HG03095 (cell line): Measurements from ENCODE around the gene FGD4.
"Not testable (repeated sequence)": the region's sequence is repeated elsewhere in the genome, so short reads cannot be mapped to it uniquely, and the experiment has no call there.

Experiments
- ATAC-seq: cut with Tn5 transposase; IDR thresholded peaks from one replicate; pipeline ENCODE4 v1.9.1; 2021; ENCODE audit warnings: moderate library complexity; ENCODE audit not compliant: unreplicated experiment

FGD4 gene

DNA sequence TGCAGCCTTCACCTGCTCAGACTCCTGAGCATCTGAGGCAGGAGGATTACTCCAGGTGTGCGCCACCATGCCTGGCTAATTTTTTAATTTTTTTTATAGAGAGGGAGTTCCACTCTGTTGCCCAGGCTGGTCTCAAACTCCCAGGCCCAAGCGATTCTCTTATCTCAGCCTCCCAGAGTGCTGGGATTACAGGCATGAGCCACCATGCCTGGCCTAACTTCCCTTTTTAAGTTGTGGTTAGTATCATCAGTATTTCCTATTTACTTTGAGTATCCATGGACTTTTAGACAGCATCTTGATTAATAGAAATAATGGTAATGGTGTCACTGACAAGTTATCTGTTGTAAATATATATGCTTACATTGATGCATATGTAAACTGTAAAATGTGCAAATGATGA, 116.9 kb downstream of the FGD4 start:
- no peak for ATAC-seq

GRCh38 chr12:32517966-32518365, 118.6 kb downstream of the FGD4 start:
- no peak for ATAC-seq

DNA sequence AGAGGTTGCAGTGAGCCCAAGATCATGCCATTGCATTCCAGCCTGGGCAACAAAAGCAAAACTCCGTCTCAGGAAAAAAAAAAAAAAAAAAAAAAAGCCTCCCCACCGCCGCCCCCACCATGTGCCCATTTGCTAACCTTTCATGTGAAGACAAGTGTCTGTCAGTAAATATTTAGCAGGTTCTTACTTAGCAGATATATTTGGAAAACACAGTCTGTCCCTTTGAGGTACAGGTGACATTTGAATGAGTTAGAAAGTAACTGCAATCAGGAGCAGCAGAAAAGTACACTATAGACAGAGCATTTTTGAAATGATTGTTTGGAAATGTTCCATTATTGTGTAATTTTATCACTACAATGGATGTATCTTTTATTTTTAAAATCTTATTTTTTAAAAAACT, 119.7 kb downstream of the FGD4 start:
- no peak for ATAC-seq

DNA sequence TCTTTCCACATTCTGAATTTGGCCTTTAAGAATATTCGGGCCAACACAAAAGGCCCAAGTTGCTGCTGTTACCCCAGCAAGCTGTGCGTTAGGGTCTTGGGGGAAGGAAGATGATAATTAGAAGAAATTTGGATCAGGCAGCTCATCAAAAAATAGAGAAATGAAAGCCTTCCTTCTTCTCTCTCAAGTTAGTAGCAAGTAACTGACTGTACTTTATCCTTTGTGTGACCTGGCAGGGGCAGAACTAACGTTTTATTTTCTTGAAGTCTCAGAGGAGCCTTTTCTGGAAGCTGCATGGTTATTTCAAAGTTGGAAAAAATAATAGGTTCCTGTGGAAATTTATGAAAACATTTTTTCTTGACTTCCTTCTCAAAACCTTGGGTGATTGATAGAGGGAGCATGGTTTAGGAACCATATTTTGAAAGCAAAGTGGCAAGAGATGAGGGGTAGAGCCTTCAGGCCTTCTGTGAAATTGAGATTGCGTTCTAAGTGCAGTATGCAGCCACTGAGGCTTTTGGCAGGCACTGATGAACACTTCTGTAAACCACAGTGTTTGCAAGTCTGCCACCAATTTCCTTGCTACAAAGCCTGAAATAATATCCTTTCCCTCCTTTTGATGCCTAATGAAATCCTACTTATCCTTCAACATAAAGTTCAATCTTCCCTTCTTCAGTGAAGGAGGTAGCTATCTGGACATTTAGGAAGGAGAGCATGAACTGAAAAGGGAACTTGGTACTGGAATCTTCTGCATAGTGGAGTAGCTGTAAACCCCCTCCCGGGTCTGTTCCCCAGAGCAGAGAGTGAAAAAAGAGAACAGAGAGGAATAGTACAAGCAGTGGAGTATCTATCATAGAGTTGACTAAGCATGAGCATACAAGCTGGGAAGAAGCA, 123.2 kb downstream of the FGD4 start:
- ATAC-seq: peak; percentile 73

DNA sequence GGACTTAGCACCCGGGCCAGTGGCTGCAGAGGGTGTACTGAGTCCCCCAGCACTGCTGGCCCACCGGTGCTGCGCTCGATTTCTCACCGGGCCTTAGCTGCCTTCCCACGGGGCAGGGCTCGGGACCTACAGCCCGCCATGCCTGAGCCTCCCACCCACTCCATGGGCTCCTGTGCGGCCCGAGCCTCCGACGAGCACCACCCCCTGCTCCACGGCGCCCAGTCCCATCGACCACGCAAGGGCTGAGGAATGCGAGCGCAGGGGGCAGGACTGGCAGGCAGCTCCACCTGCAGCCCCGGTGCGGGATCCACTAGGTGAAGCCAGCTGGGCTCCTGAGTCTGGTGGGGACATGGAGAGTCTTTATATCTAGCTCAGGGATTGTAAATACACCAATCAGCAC, 126.4 kb downstream of the FGD4 start:
- not testable (repeated sequence) for ATAC-seq

DNA sequence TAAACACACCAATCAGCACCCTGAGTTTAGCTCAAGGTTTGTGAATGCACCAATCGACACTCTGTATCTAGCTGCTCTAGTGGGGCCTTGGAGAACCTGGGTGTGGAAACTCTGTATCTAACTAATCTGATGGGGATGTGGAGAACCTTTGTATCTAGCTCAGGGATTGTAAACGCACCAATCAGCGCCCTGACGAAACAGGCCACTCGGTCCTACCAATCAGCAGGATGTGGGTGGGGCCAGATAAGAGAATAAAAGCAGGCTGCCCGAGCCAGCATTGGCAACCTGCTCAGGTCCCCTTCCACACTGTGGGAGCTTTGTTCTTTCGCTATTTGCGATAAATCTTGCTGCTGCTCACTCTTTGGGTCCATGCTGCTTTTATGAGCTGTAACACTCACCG, 127.0 kb downstream of the FGD4 start:
- not testable (repeated sequence) for ATAC-seq

GRCh38 chr12:32532422-32532821, 133.1 kb downstream of the FGD4 start:
- ATAC-seq: no peak

DNA sequence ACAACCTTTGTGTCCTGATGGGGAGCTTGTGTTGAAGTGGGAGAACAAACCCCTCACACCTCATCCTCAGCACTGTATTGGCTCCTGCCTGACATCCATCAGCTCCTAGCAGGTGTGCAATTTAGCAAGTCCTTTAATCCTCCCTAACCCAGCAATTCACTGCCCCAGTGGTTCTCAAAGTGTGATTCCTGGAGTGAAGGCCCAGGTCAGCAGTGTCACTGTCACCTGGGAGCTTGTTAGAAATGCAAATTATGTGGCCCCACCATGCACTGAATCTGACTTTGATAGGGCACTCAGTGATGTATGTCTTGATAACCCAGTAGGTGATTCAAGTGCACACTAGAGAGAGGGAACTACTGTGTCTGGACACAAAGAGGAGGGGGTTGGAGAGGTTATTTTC, 133.6 kb downstream of the FGD4 start:
- ATAC-seq: no peak

- ATAC-seq: not testable (repeated sequence)
Observed at GRCh38 chr12:32533506-32533905, 134.1 kb downstream of the FGD4 start.

GRCh38 chr12:32533971-32534590, 134.7 kb downstream of the FGD4 start:
- no peak for ATAC-seq

DNA sequence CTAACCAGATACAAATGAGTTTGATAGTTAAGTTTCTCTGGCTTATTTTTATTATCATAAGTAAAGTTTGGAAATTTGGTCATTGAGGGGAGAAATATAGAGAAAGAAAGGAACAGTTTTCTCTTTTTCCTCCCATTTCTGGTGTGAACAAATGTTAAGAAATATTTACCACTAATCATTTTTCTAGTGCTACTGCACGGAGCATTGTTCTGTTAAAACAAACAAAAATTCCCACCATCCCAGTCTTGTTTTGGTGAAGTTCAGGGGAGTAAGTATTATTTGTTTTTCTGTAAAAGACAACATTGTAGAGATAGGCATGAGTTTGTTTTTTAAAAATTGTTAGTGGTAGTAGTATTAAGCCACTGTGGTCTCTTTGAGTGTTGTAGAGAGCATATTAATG, 135.3 kb downstream of the FGD4 start:
- no peak for ATAC-seq

- no peak for ATAC-seq
Observed at GRCh38 chr12:32535288-32535999, 136.1 kb downstream of the FGD4 start.

DNA sequence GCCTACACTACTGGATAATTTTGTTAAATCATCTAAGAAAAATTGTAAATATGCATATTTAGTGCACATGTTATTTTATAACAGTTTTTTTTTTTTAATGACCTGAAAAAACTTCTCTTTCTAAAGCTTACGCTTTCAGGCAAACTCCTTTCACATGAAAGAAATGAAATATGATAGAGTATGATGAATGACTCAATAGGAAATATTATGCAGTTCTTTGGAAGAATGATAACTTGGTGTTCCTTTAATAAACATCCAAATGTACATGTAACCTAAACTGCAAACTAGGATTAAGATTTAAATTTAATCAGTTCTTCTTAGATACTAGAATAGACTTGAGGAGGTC, 136.6 kb downstream of the FGD4 start:
- no peak for ATAC-seq

DNA sequence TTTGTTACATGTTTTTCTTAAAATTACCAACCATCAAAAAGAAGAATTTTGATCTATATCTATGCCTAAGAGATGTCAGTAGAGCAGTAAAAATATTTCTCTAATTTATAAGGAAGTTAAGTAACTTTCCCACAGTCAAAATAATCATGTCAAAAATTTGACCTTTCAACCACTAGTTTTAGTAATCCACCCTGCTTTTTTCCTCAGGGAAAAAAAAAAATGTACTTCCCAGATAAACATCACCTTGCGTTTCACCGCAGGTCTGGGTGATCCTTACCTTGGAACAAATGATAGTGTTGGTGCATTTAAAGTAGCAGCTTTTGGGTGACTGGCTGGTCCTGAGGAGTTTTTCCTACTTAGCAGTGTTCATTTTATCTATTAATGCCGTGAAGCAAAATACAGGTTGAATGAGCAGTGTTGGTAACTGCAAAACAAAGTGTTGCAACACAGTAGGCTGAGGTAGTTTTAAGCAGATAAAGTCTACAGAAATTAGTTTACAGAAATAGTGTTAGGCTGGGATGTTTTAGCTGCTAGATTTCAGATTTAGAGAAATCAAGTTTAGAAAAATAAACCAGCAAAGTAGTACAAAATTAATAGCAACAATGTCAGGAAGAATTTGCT, 142.5 kb downstream of the FGD4 start:
- no peak for ATAC-seq

DNA sequence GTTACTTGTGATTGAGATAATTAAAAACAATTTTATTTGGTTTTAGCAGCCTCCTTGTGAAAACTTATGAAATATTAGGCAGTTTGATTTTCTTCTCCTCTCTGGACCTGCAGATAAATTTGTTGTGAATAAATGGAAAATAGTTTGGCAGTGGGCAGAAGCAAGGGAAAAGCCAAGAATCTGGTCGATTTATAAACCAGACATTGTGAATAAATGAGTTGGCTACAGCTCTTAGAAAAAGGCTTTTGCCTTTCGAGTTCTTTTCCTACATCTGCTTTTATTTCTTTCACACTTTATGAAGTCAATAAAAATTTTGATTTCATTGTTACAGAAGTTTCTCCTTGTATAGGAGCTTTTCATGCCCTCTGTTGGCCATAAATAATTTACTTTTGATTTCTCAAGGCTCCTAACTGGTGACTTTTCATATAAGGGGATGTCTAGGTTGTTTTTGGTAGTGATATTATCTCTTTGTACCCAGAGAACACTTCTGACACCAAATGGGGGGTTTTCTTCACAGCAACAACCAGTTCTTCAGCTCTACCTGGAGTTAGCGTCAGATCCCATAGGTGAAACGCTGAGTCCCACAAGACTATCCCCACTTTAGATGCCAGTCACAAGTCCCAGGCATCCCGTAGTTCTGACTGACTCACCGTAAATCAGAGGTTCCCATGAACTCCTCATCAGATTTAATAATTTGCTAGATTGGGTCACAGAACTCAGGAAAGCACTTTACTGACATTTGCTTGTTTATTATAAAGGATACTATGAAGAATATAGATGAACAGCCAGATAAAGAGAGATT, 143.3 kb downstream of the FGD4 start:
- no peak for ATAC-seq

DNA sequence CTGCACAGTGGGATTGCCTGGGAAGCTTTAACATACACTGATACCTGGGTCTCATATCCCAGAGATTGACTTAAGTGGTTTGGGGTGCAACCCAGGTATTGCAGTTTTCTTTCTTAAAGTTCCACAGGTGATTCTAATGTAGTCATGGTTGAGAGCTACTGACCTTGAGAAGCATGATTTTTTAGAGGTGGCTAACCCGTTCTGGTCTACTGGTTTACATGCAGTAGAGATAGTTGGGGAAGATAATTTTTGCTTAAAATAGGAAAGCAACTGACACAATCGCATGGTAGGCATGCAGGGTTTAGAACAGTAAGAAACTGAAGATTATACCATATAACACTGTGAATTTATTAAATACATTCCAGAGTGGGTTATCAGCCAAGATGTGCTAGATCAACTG, 145.5 kb downstream of the FGD4 start:
- ATAC-seq: no peak

DNA sequence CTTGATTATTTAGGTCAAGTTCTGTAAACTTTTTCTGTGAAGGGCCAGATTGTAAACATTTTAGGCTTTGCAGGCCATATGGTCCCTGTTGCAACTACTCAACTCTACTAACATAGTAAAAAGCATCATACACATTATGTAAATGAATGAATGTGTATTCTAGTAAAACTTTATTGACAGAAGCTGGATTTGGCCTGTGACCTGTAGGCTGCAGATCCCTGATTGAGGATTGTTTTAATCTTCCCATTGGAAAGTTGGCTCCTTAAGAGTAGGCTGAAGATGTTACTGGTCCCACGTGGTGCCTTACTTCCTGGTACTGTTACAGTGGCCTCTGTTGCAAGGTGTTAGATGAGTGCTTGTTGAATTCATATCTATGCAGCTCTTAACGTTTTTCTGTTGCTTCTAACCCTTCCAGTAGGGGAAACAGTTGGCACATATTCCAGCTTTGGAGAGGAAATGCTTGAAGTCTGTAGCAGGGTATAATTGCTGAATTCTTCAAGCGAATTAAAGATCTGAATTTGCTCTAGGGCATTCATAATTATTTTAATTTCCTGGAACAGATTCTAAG, 146.1 kb downstream of the FGD4 start:
- ATAC-seq: no peak

DNA sequence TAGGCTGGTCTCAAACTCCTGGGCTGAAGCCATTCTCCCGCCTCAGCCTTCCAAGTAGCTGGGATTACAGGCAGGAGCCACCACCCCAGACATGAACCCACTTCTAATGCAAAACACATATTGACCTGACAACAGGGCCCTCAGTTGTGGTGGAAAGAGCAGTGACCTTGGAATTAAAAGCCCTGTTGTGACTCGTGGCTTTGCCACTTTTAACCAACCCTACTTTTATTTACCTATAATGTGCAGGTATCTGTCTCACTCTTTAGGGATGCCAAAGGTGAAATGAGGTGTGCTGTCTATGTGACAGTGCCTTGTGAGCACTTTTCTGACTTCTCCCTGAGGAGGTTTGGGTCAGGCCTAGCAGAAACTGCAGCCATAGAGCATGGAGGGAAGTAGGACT, 146.9 kb downstream of the FGD4 start:
- ATAC-seq: no peak

DNA sequence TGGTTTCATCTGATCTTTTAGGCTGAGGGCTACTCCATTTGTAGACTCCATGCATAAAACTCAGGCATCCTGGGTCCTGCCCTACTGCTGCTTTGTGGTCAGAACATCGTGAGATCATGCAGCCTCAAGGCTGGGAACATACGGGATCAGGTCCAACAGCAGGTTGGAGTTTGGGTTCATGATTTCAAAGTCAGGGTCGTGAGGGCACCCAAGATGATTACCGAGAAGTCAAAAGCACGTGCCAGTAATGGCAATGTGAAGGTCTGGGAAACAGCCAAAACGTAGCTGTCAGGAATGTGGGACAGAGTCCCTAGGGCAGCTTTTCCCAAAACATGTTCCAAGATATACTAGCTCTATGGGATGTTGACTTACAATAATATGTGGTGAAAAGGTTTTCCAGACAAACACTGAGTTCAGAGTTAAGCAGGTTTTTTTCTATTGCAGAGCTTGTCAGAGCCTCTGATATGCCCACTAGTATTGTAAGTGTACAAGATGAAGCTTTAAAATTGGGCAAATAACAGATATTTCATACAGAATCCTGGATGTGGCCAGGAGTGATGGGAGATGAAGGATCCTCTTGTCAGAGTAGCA, 149.4 kb downstream of the FGD4 start:
- ATAC-seq: no peak

DNA sequence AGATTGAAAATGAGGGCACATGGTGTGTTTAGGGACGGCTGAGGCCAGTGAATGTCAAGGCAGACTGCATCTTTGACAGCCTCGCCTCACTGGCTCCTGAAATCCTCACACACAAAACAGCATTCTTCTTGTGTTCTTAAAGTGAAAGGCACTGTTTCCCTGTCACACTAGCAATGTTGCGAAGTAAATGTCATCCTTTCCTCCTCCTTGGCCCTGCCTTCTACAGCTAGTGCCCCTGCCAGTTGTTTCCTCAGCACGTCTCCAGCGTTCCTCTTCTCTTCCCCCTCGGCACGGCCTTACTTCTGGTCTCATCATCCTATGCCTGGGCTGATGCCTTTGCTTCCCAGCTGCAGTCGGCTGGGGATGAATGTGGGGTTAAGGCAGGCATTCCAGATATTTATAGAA, 150.3 kb downstream of the FGD4 start:
- no peak for ATAC-seq
